GM21786 (cell line): ENCODE measurements around the gene OLFML2A.
"Not testable (repeated sequence)": the region's sequence is repeated elsewhere in the genome, so short reads cannot be mapped to it uniquely, and the experiment has no call there.

Experiments
- ATAC-seq: cut with Tn5 transposase; IDR thresholded peaks from one replicate; pipeline ENCODE4 v1.9.1; 2021; ENCODE audit not compliant: unreplicated experiment

The OLFML2A gene

GRCh38 chr9:124818431-124819281 is 41.7 kb downstream of the OLFML2A start:
- ATAC-seq, result no peak

GRCh38 chr9:124820698-124821623 is 44.0 kb downstream of the OLFML2A start:
- no peak for ATAC-seq

GRCh38 chr9:124828489-124829333 is 51.8 kb downstream of the OLFML2A start:
- no peak for ATAC-seq

GRCh38 chr9:124829334-124829669 is 52.4 kb downstream of the OLFML2A start:
- ATAC-seq, result no peak

- no peak for ATAC-seq
Observed at GRCh38 chr9:124830593-124830992, 53.7 kb downstream of the OLFML2A start.

GRCh38 chr9:124831642-124832364 is 54.9 kb downstream of the OLFML2A start:
- no peak for ATAC-seq

GRCh38 chr9:124834591-124834990 is 57.7 kb downstream of the OLFML2A start:
- ATAC-seq, result no peak

- ATAC-seq, result no peak
Observed at GRCh38 chr9:124835026-124835557, 58.2 kb downstream of the OLFML2A start.

- not testable (repeated sequence) for ATAC-seq
Observed at GRCh38 chr9:124838132-124838531, 61.2 kb downstream of the OLFML2A start.

- not testable (repeated sequence) for ATAC-seq
Observed at GRCh38 chr9:124838567-124839275, 61.8 kb downstream of the OLFML2A start.

GRCh38 chr9:124839612-124840299 is 62.8 kb downstream of the OLFML2A start:
- no peak for ATAC-seq

- no peak for ATAC-seq
Observed at GRCh38 chr9:124840300-124840833, 63.4 kb downstream of the OLFML2A start.

- ATAC-seq, result no peak
Observed at GRCh38 chr9:124841075-124841821, 64.3 kb downstream of the OLFML2A start.

GRCh38 chr9:124843456-124844034 is 66.6 kb downstream of the OLFML2A start:
- no peak for ATAC-seq

GRCh38 chr9:124844291-124844690 is 67.4 kb downstream of the OLFML2A start:
- no peak for ATAC-seq

- ATAC-seq, result not testable (repeated sequence)
Observed at GRCh38 chr9:124846467-124846866, 69.5 kb downstream of the OLFML2A start.

- ATAC-seq, result no peak
Observed at GRCh38 chr9:124846969-124847368, 70.0 kb downstream of the OLFML2A start.
